RWPE2 (cell line): ENCODE data around the gene CCDC50.

Experiments used
- ATAC-seq: fragments of 200-7000 bp; cut with Tn5 transposase; 3 replicates; pipeline ENCODE4 v1.9.1; 2021; ENCODE audit warnings: low read depth
- DNase-seq: peaks from one replicate; pipeline ENCODE4 v3.0.0-alpha.2; 2020; ENCODE audit warnings: low spot score
- H3K27ac ChIP-seq: fragments of 450-650 bp; 2 replicates; pipeline ENCODE4 v1.5.1; 2017; ENCODE audit warnings: mild to moderate bottlenecking; ENCODE audit not compliant: poor library complexity, severe bottlenecking
- H3K27me3 ChIP-seq: fragments of 250-450 bp; sonication (Bioruptor Pico); 2 replicates; pipeline ENCODE4 v1.5.1; 2021; ENCODE audit warnings: mild to moderate bottlenecking, moderate library complexity; ENCODE audit not compliant: insufficient read depth, poor library complexity, severe bottlenecking
- H3K36me3 ChIP-seq: fragments of 250-450 bp; sonication (Bioruptor Pico); 2 replicates; pipeline ENCODE4 v1.5.1; 2020; ENCODE audit warnings: low read depth, mild to moderate bottlenecking, moderate library complexity
- H3K4me1 ChIP-seq: fragments of 250-450 bp; sonication (Bioruptor Pico); 2 replicates; pipeline ENCODE4 v1.5.1; 2021; ENCODE audit warnings: mild to moderate bottlenecking, moderate library complexity; ENCODE audit not compliant: insufficient read depth, poor library complexity, severe bottlenecking
- H3K4me3 ChIP-seq: fragments of 250-450 bp; sonication (Bioruptor Pico); 2 replicates; pipeline ENCODE4 v1.5.1; 2021; ENCODE audit warnings: mild to moderate bottlenecking, moderate library complexity; ENCODE audit not compliant: severe bottlenecking
- H3K9me3 ChIP-seq: fragments of 250-450 bp; sonication (Bioruptor Pico); 2 replicates; pipeline ENCODE4 v1.5.1; 2021; ENCODE audit warnings: mild to moderate bottlenecking, moderate library complexity; ENCODE audit not compliant: severe bottlenecking
- TF ChIP-seq, protein P1 (sequence below): fragments of 450-650 bp; IDR thresholded peaks from one replicate; pipeline ENCODE4 v1.5.1; 2017; ENCODE audit warnings: mild to moderate bottlenecking, moderate library complexity; ENCODE audit not compliant: poor library complexity, severe bottlenecking

CCDC50 gene

DNA sequence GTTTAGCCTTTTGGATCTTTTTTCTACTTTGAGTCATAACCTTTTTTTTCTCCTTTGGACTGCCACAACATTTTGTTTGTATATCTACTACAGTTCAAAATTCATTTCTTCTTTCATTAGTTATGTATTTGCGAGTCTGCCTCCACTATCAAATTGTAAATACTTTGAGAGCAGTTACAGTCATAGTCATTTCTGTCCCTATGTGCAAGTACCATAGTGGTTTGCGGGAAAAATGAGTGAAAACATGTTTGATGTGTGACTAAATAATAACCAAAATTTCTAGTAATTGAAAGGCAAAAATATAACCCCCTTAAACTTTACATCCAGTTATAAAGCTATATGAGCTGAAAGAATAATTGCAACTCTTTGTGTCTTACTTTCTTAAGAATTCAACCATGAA is 45.8 kb upstream of the CCDC50 start:
- H3K36me3 ChIP-seq: no peaks in the 10 kb centered on the region
- H3K4me1 ChIP-seq: no peaks in the 10 kb centered on the region
- no peak overlapping the region for H3K4me3 ChIP-seq
- H3K9me3 ChIP-seq: no peaks in the 10 kb centered on the region
- DNase-seq (no peak), ATAC-seq (no peak)
- TF ChIP-seq, protein P1, sequence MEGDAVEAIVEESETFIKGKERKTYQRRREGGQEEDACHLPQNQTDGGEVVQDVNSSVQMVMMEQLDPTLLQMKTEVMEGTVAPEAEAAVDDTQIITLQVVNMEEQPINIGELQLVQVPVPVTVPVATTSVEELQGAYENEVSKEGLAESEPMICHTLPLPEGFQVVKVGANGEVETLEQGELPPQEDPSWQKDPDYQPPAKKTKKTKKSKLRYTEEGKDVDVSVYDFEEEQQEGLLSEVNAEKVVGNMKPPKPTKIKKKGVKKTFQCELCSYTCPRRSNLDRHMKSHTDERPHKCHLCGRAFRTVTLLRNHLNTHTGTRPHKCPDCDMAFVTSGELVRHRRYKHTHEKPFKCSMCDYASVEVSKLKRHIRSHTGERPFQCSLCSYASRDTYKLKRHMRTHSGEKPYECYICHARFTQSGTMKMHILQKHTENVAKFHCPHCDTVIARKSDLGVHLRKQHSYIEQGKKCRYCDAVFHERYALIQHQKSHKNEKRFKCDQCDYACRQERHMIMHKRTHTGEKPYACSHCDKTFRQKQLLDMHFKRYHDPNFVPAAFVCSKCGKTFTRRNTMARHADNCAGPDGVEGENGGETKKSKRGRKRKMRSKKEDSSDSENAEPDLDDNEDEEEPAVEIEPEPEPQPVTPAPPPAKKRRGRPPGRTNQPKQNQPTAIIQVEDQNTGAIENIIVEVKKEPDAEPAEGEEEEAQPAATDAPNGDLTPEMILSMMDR: no peak
- no peak overlapping the region for H3K27ac ChIP-seq
- H3K27me3 ChIP-seq: no peaks in the 10 kb centered on the region

DNA sequence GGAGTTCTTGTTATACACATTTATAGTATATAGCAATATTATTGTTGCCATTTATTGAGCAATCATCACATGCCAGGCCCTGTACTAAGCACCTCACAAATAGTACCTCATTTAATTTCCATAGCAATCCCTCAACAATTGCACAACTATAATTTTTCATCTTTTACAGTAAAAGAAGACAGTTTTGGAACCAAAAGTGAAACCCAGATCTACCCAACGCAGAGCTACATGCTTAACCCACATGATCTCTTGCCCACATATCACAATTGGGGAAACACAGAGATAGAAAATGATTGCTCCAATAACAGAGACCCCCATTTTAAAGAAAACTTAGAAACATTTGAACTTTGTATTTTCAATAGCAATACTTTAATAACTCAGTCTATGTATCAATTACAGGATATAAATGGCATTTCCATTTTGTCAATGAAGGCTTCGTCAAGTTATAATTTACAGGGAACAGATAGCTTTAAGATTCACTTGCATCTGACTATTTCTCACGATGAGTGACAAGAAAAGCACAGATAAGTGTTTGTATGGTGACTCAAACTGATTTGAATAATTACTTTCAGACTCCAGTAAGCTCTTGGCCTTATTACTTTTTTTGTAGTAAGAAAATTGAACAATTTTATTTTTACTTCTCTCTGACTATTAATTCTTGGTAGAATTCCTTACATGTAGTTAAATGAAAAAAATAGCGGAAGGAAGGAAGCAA is 38.7 kb upstream of the CCDC50 start:
- no peaks in the 10 kb centered on the region for H3K4me1 ChIP-seq
- DNase-seq (no peak), ATAC-seq (no peak)
- no peaks in the 10 kb centered on the region for H3K9me3 ChIP-seq
- no peak overlapping the region for H3K27ac ChIP-seq
- H3K27me3 ChIP-seq: no peaks in the 10 kb centered on the region
- H3K4me3 ChIP-seq: no peak overlapping the region
- TF ChIP-seq, protein P1: no peak
- no peaks in the 10 kb centered on the region for H3K36me3 ChIP-seq

DNA sequence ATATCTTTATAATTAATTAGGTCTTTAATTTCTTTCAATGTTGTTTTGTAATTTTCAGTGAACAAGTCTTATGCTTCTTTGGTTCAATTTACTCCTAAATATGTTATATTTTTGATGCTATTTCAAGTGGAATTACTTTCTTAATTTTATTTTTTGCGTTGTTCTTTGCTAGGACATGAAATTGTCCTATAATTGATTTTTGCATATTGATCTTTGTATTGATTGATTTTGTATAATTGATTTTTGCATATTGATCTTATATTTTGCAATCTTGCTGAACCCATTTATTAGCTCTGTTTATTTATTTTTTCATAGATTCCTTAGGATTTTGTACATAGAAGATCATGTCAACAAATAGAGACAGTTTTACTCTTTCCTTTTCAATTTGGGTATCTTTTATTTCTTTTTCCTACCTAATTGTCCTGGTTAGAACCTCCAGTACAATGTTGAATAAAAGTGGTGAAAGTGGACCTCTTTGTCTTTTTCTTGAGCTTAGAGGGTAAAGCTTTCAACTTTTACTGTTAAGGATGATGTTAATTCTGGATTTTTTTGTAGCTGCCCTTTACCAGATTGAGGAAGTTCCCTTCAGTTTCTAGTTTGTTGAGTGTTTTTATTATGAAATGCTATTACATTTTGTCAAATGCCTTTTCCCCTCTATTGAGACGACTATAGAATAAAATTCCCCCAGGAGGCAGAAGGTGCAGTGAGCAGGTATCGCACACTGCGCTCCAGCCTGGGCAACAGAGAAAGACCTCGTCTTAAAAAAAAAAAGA is 36.8 kb upstream of the CCDC50 start:
- no peaks in the 10 kb centered on the region for H3K4me1 ChIP-seq
- ATAC-seq: no peak
- no peak for DNase-seq

DNA sequence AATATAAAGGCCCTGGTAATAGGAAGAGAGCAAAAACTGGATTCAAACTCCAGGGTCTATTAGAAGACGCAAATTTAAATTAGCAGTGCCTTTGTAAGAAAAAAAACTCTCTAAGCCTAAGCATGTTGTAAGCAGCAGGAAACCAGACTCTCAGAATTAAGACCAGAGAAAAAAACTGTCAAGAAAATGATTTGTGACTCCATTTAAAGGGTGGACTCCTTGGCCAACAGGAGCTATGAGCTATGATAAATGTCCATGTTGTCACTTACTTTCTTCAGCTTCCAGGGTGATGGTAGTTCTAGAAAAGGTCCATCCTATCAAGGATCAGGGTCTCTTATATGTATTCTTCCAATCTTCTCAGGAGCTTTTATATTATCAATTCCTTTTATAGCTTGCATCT is 34.9 kb upstream of the CCDC50 start:
- no peak for ATAC-seq

More for the DNA sequence above, 36.8 kb upstream of the CCDC50 start:
- Histone ChIP-seq H3K27ac (no peak overlapping the region), H3K36me3 (no peaks in the 10 kb centered on the region), H3K27me3 (no peaks in the 10 kb centered on the region), H3K4me3 (no peak overlapping the region), H3K9me3 (no peaks in the 10 kb centered on the region)
- TF ChIP-seq, protein P1: no peak

More for the DNA sequence above, 34.9 kb upstream of the CCDC50 start:
- H3K27ac ChIP-seq: no peak overlapping the region
- no peak for DNase-seq
- no peaks in the 10 kb centered on the region for H3K27me3 ChIP-seq
- no peaks in the 10 kb centered on the region for H3K4me1 ChIP-seq
- no peak overlapping the region for H3K4me3 ChIP-seq
- no peaks in the 10 kb centered on the region for H3K9me3 ChIP-seq
- TF ChIP-seq, protein P1: no peak
- H3K36me3 ChIP-seq: no peaks in the 10 kb centered on the region
